Superior temporal gyrus (tissue), 1 donor: Measurements from ENCODE around the gene ZDHHC1.
"Not testable (repeated sequence)": the region's sequence is repeated elsewhere in the genome, so short reads cannot be mapped to it uniquely, and the experiment has no call there.

Experiments
- DNase-seq: peaks from one replicate; pipeline ENCODE4 v3.0.0-alpha.2; 2016; ENCODE audit errors: extremely low spot score

Gene ZDHHC1

DNA sequence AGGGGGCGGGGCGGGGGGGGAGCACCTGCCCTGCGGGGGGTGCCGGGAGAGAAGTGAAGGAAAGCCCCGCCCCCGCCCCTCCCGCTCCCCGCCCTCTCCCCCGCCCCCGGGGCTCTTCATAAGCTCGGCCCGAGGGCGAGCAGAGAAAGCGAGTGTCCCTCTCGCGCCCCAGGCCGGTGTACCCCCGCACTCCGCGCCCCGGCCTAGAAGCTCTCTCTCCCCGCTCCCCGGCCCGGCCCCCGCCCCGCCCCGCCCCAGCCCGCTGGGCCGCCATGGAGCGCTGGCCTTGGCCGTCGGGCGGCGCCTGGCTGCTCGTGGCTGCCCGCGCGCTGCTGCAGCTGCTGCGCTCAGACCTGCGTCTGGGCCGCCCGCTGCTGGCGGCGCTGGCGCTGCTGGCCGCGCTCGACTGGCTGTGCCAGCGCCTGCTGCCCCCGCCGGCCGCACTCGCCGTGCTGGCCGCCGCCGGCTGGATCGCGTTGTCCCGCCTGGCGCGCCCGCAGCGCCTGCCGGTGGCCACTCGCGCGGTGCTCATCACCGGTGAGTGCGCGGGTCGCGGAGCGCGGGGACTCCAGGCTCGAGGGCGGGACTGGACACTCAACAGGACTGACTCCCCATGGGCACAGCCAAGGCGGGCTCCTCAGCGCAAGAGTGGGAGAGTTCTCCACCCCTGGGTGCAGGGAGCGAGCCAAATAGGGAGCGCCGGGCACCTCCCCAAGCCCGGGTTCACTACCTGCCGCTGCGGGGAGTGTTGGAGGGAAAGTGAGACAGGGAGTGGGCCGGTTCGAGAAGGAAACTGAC lies 14.9 kb upstream of the ZDHHC1 start, which contains the start of gene HSD11B2:
Gene HSD11B2 (plus strand): TSS at position 145 of the 798 bp plus-strand sequence. CDS start 128 bp downstream, at position 273.
- peak; percentile 46 for DNase-seq

DNA sequence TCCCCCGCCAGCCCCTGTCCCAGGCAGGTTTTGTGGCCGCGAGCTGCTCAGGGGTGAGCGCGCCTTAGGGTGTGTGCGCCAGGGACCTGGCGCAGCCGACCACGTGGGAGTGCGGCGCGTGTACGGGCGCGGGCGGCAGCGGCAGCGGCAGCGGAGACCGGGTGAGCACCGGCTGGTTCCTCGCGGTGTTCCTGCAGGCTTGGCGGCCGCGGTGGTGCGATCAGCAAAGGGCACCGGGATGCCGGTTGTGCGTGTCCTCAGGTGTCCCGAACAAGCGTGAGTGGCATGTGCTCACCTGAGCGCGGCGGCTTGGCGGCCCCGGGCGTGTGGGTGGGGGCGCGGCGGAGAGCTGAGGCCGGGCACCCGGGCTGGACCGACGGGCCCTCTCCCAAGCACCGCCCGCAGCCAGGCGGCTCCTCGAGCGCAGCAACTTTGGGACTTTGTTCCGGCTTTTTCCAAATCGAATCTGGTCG lies 14.3 kb upstream of the ZDHHC1 start:
- DNase-seq: no peak

DNA sequence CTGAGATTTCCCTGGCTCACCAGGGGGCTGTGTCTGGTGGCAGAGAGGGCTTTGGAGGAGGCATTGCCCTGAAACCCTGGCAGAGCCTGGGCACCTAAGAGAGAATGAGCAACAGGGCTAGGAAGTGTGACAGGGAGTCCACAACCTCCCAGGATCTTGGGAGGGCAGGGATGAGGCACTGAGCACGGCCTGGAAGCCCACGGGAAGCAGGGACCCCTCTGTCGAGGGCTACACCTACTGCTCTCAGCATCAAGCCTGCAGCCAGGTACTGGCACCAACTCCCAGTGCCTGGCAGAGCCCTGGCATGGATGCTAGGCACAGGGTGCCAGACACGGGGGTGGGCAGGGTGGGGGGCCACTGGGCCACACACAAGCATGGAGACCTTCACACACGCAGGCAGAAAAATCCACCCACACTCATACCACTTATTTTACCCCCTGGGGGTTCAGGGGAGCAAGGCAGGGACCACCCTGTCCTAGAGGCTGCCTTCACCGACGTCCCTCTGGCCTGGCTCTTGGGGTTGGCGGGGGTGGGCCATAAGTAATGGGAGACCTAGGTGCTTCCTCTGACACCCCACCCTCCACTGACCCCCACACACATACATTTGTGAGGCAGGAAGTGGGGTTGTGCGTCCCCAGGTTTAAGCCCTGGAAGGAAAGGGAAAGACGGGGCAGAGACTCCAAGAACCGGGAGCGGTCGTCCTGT lies 13.7 kb upstream of the ZDHHC1 start:
- no peak for DNase-seq

- DNase-seq: no peak
Observed at GRCh38 chr16:67429053-67429798, 12.9 kb upstream of the ZDHHC1 start.

- DNase-seq: peak; percentile 53
Observed at GRCh38 chr16:67428146-67428731, 12.0 kb upstream of the ZDHHC1 start.

DNA sequence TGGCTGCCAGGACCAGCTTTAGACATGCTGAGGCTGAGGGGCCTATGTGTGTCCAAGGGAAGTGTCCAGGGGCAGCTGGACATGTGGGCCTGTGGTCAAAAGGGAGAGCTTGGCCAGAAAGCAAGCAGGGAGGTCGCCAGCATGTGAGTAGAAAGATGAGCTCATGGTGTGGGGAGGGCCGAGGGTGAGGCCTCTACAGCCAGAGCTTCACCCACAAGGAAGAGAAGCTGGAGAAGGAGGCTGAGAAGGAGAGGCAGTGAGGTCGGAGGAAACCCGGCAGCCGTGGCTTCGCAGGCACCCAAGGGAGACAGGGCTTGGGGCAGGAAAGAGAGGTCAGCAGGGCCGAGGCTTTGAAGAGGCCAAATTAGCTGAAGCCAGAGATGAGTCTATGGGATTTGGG lies 10.7 kb upstream of the ZDHHC1 start:
- DNase-seq: no peak

- no peak for DNase-seq
Observed at GRCh38 chr16:67426022-67426421, 9.7 kb upstream of the ZDHHC1 start.

GRCh38 chr16:67425580-67425979 lies 9.3 kb upstream of the ZDHHC1 start:
- DNase-seq: no peak

GRCh38 chr16:67425061-67425460 lies 8.8 kb upstream of the ZDHHC1 start:
- DNase-seq: no peak

- DNase-seq: no peak
Observed at GRCh38 chr16:67424261-67424615, 8.0 kb upstream of the ZDHHC1 start.

- peak; percentile 53 for DNase-seq
Observed at GRCh38 chr16:67423611-67424260, 7.5 kb upstream of the ZDHHC1 start.

- DNase-seq: no peak
Observed at GRCh38 chr16:67423015-67423414, 6.7 kb upstream of the ZDHHC1 start.

DNA sequence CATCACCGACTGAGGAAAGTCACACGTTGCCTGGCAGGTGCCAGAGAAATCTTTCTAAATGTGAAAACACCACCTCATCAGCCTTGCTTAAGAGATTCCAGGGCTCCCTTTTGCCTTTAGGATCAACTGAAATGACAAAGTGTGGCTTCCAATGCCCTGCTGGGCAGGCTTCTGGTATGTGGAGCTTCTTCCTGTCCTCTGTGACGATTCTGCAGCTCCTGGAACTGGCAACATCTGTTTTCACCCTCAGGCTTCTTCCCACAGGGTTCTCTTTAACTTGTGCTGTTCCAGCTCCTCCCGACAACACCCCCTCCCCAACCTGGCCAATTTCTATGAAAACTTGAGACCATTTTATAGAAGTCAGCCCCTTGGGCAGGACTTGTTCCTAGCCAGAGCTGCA lies 4.8 kb upstream of the ZDHHC1 start:
- no peak for DNase-seq

- no peak for DNase-seq
Observed at GRCh38 chr16:67419931-67420330, 3.7 kb upstream of the ZDHHC1 start.

GRCh38 chr16:67419502-67419901 lies 3.2 kb upstream of the ZDHHC1 start:
- DNase-seq: no peak

GRCh38 chr16:67417333-67418061 lies 1.2 kb upstream of the ZDHHC1 start:
- no peak for DNase-seq

- not testable (repeated sequence) for DNase-seq
Observed at GRCh38 chr16:67415421-67415820, 856 bp downstream of the ZDHHC1 start.

DNA sequence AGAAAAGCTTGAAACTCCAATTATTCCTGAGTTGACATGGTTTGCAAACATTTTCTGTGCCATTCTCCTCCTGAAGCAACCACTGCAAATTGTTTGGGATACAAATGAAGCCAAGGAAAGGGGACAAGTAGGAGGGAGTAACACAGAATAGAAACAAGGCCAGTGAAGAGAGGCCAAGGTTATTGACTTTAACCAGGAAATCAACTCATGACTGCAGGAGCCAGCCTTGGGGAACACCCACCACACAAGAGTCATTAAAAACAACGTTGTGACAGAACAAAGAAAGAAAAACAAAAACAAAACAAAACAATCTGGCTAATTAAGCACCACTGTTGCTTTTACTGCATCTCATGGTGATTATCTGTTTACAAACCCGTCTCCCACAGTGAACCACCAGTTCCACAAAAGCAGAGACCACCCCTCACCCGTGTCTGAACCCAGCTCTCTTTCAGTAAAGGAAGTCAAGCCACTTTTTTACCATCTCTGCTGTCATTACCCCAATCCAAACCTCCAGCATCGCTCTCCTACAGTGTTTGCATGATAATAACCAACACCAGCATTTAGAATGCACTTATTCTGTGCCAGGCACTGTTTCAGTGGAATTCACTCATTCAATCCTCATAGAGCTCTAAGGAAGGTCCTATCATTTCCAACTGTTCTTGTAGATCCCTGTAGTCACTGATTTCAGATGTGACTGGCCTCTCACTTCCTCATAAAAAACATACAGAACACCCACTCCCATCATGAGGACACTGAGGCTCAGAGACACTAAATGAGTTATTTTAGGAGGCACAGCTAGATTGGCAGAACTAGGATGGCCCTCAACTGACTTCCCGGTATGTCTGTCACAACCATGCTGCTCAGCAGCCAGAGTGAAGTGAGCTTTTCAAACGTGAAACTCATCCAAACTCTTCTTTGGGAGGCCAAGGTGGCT lies 2.0 kb downstream of the ZDHHC1 start:
- no peak for DNase-seq

GRCh38 chr16:67412294-67412693 lies 4.0 kb downstream of the ZDHHC1 start:
- no peak for DNase-seq

DNA sequence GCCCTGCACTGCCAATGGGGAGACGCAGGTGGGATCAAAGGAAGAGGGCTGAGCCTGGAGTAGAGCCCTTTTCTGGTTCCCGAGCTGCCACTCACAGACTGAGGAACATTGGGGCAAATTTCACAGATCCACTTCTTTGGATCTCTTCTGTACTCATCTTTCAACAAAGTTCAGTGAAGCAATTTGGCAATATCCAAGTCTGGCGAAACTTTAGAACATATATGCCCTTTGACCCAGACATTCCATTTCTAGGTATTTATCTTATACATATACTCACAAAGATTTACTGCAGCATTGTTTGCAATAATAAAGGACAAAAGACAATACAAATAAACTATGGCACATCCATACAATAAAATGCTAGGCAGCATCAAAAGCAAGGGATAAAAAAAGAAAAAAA lies 4.9 kb downstream of the ZDHHC1 start:
- DNase-seq: no peak
